ENCODE results near the gene CINP. TPM values are rescaled to one million over a fixed set of nuclear protein-coding genes. Genes with fewer than 3 reads are reported as not detected.

The CINP gene
- total RNA-seq, 1 donor: 24.5 TPM

Other genes with a start within 250 kb of the CINP start
- gene WDR20, start 223.0 kb downstream of the CINP start, total RNA-seq: 16.4 TPM
- 12.9 TPM for gene MOK, start 57.7 kb downstream of the CINP start, total RNA-seq
- 8.3 TPM for gene ZNF839, start 43.1 kb downstream of the CINP start, total RNA-seq
- gene TECPR2, start 51 bp upstream of the CINP start, total RNA-seq: 9.4 TPM
- 6.2 TPM for gene ANKRD9, start 146.9 kb upstream of the CINP start, total RNA-seq
- gene RCOR1, start 229.8 kb upstream of the CINP start, total RNA-seq: 13.5 TPM